Pancreas (tissue), 10 donors: Measurements from ENCODE around the gene ERBB4. TPM values are rescaled to one million over a fixed set of nuclear protein-coding genes. Genes with fewer than 3 reads are reported as not detected.

Experiments
- ATAC-seq, 4 donors: fragments of 200-7000 bp; cut with Tn5 transposase; one replicate each; pipeline versions ENCODE4 v1.8.0 to v1.9.1; 2020; ENCODE audit warnings: mild to moderate bottlenecking in 4 of 4, moderate library complexity in 4 of 4
- DNase-seq, 6 donors: peaks; one replicate each; pipeline ENCODE4 v3.0.0-alpha.2; 2020
- FAIRE-seq: peaks from 2 replicates; lab custom pipeline; 2012; peaks lifted over from hg19 to GRCh38; lab: Jason Lieb, UNC
- H3K27ac ChIP-seq, 4 donors: fragments of 200-600 bp; sonication (generic); 1 replicate in 3 of 4; 2 replicates in 1 of 4; pipeline versions ENCODE4 v1.5.0 to v1.8.0; 2020
- H3K27me3 ChIP-seq, 4 donors: fragments of 200-600 bp; one replicate each; pipeline ENCODE4 v1.8.0; 2021
- H3K36me3 ChIP-seq, 3 donors: fragments of 200-600 bp; sonication (generic) in 1 of 3; one replicate each; pipeline versions ENCODE4 v1.5.0 to v1.8.0; 2020 to 2021
- H3K4me1 ChIP-seq, 3 donors: fragments of 200-600 bp; one replicate each; pipeline ENCODE4 v1.8.0; 2021
- H3K4me3 ChIP-seq, 4 donors: fragments of 200-600 bp; sonication (generic) in 2 of 4; one replicate each; pipeline versions ENCODE4 v1.5.0 to v1.8.0; 2020 to 2021
- H3K9me3 ChIP-seq, 4 donors: fragments of 200-600 bp; one replicate each; pipeline ENCODE4 v1.8.0; 2021
- CTCF ChIP-seq, 4 donors: fragments of 200-600 bp; sonication (generic) in 3 of 4; IDR thresholded peaks; one replicate each; pipeline versions ENCODE4 v1.5.0 to v1.8.0; 2021; ENCODE audit warnings: antibody characterized with exemption in 4 of 4
- WGBS, 2 donors: extraction: QIAGEN DNeasy Blood & Tissue Kit; methylation state at CpG; one replicate each; pipeline ENCODE4 v1.1.7; 2013; 5-methylcytosine and 5-hydroxymethylcytosine counted together
- intact Hi-C, 3 donors: fragments of 100-400 bp; cut with DNase I; formaldehyde crosslinking; loops; one replicate each; pipeline versions ENCODE4 v1.11.1 to v1.14.2; 2022
- polyA plus RNA-seq, 2 donors: library from polyadenylated mRNA; stranded (reverse); fragments of 200-250 nt; gene quantifications; one replicate each; pipeline ENCODE4 v1.2.3, GENCODE V29; 2013
- total RNA-seq, 6 donors: library from RNA; stranded (reverse); fragmentation: NEBNext Ultra II Directional in 4 of 6; extraction: Animal tissue kit (Norgen Biotek cat#: 25700) in 4 of 6; gene quantifications; one replicate each; pipeline versions ENCODE4 v1.2.1 to v1.2.4, GENCODE V29; 2021 to 2023
- donor health status: healthy with polysubstance abuse.
- donor health status: DM: no; HTN: no; CAD: no; lungs with moderate emphysema.
- donor health status: DM: no; HTN: no; CAD: no.
- donor health status: control.
- donor health status: control.
- donor health status: Bipolar disorder and iron deficiency.
- donor health status: DM: yes; HTN: yes; CAD: no.
- donor health status: DM: no; HTN: no; CAD: no.
- donor health status: DM: no; HTN: no; CAD: no.
- donor health status: DM: yes; HTN: yes; CAD: no.

The ERBB4 gene
- total and polyA plus RNA-seq, 8 donors, result 0.30 to 5.0 (median 3.3) TPM

- no peaks in the 10 kb centered on the region for H3K27me3 ChIP-seq
- H3K27ac ChIP-seq, result no peak overlapping the region
- H3K4me1 ChIP-seq, result no peaks in the 10 kb centered on the region
- no peak overlapping the region for H3K4me3 ChIP-seq
- ATAC-seq (no peak), FAIRE-seq (no peak), DNase-seq (no peak)
- intact Hi-C loops, result no loop called here
- 80 to 83% methylated on average over 4 of the region's 4 CpGs for WGBS, 2 donors
- no peak for TF ChIP-seq CTCF (IDR thresholded peaks at IDR 0.05)
- no peaks in the 10 kb centered on the region for H3K36me3 ChIP-seq
- H3K9me3 ChIP-seq, result no peaks in the 10 kb centered on the region
These were observed 503.6 kb downstream of the ERBB4 start for GRCh38 chr2:212034841-212035585.

- TF ChIP-seq CTCF (IDR thresholded peaks at IDR 0.05), result no peak
These were observed 504.7 kb downstream of the ERBB4 start for GRCh38 chr2:212033888-212034287.

GRCh38 chr2:212032536-212033219, 505.9 kb downstream of the ERBB4 start:
- ATAC-seq (no peak), FAIRE-seq (no peak), DNase-seq (no peak)
- intact Hi-C loops, result no loop called here
- Histone ChIP-seq H3K36me3 (no peaks in the 10 kb centered on the region), H3K27ac (no peak overlapping the region), H3K4me3 (no peak overlapping the region), H3K27me3 (no peaks in the 10 kb centered on the region), H3K4me1 (no peaks in the 10 kb centered on the region), H3K9me3 (no peaks in the 10 kb centered on the region)
- WGBS, 2 donors, result 85 to 86% methylated on average over 1 of the region's 1 CpG
- no peak for TF ChIP-seq CTCF (IDR thresholded peaks at IDR 0.05)

More at GRCh38 chr2:212033888-212034287, 504.7 kb downstream of the ERBB4 start:
- Histone ChIP-seq H3K4me1 (no peaks in the 10 kb centered on the region), H3K36me3 (no peaks in the 10 kb centered on the region), H3K9me3 (no peaks in the 10 kb centered on the region), H3K27me3 (no peaks in the 10 kb centered on the region), H3K4me3 (no peak overlapping the region), H3K27ac (no peak overlapping the region)
- ATAC-seq (no peak), FAIRE-seq (no peak), DNase-seq (no peak)
- intact Hi-C loops, result no loop called here

- Histone ChIP-seq H3K36me3 (no peaks in the 10 kb centered on the region), H3K27me3 (no peaks in the 10 kb centered on the region), H3K9me3 (no peaks in the 10 kb centered on the region), H3K4me1 (no peaks in the 10 kb centered on the region), H3K4me3 (no peak overlapping the region), H3K27ac (no peak overlapping the region)
- 90 to 95% methylated on average over 1 of the region's 1 CpG for WGBS, 2 donors
- FAIRE-seq (no peak), DNase-seq (no peak), ATAC-seq (no peak)
- TF ChIP-seq CTCF (IDR thresholded peaks at IDR 0.05), result no peak
- intact Hi-C loops, result no loop called here
These were observed 506.6 kb downstream of the ERBB4 start for GRCh38 chr2:212032032-212032431.

- Histone ChIP-seq H3K36me3 (no peaks in the 10 kb centered on the region), H3K4me3 (no peak overlapping the region), H3K27me3 (no peaks in the 10 kb centered on the region), H3K9me3 (no peaks in the 10 kb centered on the region), H3K4me1 (no peaks in the 10 kb centered on the region), H3K27ac (no peak overlapping the region)
- TF ChIP-seq CTCF (IDR thresholded peaks at IDR 0.05), result no peak
- DNase-seq (no peak), ATAC-seq (no peak), FAIRE-seq (no peak)
- intact Hi-C loops, result no loop called here
- 34 to 48% methylated on average over 4 of the region's 4 CpGs for WGBS, 2 donors
These were observed 507.9 kb downstream of the ERBB4 start for GRCh38 chr2:212030709-212031108.
